Measurements from ENCODE around the gene DSG2.

DNA sequence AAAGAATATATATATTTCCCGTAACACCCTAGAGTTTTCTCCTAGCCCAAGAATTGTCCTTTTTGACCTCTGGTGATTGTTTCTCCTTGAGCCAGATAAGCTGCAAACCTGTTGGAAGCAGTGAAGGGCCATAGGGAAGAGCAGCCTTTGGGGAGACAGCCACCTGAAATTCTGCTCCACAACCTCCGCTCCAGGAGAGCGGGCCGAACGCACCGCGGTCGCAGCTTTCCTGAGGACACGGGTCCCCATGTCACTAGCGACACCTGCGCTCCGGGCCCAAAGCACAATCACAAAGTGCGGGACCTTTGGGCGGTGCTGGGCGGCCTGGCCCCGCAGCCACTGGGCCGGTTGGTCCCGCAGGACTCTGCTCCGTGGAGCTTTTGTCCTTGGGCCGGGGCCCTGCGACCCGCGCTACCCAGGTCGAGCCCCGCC is 557 bp upstream of the DSG2 start:
- TF ChIP-seq, protein P1, sequence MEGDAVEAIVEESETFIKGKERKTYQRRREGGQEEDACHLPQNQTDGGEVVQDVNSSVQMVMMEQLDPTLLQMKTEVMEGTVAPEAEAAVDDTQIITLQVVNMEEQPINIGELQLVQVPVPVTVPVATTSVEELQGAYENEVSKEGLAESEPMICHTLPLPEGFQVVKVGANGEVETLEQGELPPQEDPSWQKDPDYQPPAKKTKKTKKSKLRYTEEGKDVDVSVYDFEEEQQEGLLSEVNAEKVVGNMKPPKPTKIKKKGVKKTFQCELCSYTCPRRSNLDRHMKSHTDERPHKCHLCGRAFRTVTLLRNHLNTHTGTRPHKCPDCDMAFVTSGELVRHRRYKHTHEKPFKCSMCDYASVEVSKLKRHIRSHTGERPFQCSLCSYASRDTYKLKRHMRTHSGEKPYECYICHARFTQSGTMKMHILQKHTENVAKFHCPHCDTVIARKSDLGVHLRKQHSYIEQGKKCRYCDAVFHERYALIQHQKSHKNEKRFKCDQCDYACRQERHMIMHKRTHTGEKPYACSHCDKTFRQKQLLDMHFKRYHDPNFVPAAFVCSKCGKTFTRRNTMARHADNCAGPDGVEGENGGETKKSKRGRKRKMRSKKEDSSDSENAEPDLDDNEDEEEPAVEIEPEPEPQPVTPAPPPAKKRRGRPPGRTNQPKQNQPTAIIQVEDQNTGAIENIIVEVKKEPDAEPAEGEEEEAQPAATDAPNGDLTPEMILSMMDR (IDR thresholded peaks at IDR 0.05) = no peak
- TF ChIP-seq POLR2AphosphoS5 (IDR thresholded peaks at IDR 0.05) (no peak), POLR2A (IDR thresholded peaks at IDR 0.05; ENCODE audit: low read depth) (no peak), EP300 (IDR thresholded peaks at IDR 0.05) (no peak)

Data from esophagus muscularis mucosa (tissue), 4 donors.